ENCODE results near the gene MOV10L1.
"Not testable (repeated sequence)": the region's sequence is repeated elsewhere in the genome, so short reads cannot be mapped to it uniquely, and the experiment has no call there.

Gene MOV10L1

DNA sequence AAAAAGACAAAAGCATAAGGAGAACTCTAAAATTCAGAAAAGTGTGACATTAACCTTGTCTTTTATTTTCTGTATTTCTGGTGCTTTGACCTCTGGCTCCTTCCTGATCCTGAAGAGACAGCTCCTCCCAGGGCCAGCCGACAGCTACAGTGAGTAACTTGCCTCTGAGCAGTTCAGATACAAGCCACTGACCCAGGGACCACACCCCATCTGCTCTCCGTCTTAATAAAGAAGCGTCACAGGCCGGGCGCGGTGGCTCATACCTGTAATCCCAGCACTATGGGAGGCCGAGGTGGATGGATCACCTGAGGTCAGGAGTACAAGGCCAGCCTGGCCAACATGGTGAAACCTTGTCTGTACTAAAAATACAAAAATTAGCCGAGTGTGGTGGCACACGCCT lies 11.0 kb upstream of the MOV10L1 start:
- no peak for DNase-seq

DNA sequence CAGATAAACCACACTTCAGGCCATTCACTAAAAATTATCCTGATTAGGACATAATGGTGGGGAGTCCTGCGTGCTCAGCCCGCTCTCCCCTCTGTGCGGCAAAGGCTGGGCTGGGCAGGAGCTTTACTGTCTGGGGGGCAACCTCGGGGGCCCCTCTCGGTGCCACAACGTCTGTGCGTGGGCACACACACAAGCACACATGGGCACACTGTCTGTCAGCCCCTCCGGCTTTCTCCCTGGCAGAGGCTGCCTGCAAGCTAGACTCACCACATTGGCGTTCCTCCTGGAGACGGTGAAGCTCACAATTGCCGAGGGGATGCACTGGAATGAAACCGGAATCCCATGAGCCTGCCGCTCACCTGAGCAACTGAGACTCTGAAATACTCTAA lies 9.7 kb upstream of the MOV10L1 start:
- no peak for DNase-seq

DNA sequence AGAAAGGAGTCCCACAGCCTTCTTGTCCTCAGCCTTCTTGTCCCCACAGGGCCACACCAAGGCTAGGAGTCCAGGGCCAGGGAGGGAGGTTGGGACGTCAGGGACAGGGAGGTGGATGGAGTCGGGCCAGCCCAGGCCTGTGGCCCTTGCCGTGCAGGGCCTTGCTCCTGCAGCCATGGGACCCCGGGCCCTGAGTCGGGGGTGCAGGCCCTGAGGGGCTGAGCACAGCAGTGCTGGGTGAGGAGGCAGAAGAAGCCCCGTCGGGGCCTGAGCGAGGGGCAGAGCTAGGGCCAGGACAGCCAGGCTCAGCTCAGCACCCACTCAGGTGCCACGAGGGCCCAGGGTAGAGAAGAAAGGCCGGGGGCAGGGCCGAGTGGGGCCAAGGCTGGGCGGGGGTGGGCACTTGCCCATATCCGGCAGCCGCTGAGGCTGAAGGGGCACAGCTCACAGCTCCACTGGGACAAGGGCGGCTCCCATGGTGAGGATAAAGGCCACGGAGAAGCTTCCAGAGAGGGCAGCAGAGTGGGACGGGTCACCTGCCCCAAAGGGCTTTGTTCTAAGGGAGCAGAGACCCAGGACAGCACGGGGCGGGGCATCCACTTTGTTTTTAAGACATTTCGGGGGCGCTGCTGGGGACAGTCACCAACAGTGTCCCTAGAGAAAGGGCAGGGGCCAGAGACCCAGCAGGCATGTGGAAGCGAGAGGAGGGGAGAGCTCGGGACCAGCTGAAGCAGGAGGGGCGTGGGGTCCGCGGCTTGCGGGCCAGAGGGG lies 8.2 kb upstream of the MOV10L1 start:
- DNase-seq, result no peak

DNA sequence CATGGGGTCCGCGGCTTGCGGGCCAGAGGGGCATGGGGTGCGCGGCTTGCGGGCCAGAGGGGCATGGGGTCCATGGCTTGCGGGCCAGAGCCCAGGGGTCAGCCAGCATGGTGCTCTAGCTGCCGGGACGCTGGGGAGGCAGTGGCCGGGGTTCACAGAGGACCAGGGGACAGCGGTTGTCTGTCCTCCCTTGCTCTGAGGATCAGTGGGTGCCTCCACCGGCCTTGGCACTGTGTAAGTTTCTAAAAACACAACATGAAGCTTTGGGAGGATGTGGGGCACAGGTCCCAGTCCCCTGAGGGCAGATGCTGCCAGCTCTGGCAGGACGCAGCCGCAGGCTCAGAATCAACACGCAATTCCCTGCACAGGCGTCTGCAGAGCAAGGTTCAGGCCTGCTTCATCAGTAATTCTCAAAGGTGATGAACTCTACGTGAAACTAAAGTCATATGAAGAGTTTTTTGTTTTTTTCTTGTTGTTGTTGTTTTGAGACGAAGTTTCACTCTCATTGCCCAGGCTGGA lies 7.5 kb upstream of the MOV10L1 start:
- no peak for DNase-seq

DNA sequence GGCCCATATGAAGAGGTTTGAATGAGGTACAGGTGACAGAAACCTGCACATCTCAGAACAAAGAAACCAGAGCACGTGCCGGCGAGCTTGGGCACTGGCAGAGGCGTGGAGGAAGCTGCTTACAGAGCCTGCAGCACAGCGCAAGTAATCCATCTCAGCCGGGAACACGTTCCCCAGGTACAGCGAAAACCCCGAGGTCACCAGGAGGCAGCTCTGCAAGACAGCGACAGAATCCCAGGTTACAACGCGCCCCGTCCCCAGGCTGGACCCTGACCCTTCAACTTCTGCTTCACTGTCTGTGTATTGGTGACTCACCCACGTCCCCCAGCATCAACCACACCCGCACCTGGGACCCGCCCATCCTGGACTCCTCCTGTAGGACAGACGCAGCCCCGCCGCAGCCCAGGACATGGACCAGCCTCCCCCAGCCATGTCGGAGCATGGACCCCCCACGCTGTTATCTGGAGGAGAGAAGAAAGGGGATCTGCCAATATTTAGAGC lies 6.8 kb upstream of the MOV10L1 start:
- no peak for DNase-seq

DNA sequence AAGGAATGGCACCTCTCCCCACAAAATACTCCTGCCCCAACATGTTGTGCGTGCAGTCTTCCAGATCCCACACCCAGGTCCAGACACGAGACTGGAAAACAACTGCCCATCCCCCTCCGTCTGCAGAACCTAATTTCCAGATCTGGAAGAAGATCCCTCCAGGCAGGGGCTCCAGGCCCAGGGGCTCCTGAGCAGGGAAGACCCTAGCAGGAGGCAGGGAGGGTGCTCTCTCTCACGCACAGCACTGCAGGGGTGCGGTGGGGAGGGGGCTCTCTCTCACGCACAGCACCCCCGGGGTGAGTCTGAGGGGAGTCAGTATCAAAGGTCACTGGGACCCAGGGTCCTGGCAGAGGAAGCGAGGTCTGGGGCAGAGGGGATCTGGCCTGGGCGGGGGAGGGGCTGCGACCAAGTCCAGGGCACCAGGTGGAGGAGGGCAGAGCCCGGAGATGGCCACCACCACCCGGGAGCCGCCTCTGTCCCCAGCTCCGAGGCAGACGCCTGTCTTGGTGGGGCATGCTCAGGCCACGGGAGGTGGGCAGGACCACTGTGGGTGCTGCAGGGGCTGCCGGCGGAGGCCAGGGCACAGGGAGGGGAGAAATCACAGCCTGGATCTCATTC lies 6.2 kb upstream of the MOV10L1 start:
- no peak for DNase-seq

DNA sequence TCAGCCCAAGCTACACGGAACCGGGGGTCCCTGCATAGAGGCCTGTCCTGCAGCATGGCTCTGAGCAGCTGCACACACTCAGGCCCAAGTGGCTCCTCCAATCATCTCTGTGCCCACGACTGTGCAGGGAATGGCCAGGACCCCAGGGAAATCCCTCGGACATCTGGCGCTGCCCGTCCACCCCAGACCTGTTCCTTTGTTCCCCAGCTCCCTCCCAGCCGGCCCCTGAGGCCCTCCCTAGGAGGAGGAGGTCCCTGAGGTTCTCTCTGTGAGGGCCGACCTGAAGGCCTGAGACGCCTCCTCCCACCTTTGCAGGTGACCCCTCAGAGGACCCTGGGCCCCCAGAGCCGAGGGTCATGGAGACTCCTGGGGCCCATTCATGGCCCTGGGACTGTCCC lies 5.7 kb upstream of the MOV10L1 start:
- no peak for DNase-seq

DNA sequence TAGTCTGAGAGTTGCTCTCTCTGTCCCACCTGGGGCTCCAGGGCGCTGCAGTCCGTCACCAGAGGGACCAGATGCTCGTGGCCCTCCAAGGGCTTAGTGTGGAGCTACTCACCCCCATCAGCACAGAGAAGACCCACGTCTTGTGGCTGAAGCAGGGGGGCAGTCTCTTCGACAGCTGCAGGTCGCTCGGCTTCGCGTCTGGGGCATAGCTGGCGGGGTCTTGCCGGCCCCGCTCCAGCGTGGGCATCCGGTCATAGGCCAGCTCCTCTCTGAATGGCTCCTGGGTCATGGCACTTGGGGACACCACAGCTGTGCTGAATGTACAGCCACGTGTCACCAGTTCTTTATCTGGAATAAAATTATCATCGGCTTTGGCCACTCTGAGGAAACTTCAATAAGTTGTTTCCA lies 5.2 kb upstream of the MOV10L1 start:
- DNase-seq, result no peak

DNA sequence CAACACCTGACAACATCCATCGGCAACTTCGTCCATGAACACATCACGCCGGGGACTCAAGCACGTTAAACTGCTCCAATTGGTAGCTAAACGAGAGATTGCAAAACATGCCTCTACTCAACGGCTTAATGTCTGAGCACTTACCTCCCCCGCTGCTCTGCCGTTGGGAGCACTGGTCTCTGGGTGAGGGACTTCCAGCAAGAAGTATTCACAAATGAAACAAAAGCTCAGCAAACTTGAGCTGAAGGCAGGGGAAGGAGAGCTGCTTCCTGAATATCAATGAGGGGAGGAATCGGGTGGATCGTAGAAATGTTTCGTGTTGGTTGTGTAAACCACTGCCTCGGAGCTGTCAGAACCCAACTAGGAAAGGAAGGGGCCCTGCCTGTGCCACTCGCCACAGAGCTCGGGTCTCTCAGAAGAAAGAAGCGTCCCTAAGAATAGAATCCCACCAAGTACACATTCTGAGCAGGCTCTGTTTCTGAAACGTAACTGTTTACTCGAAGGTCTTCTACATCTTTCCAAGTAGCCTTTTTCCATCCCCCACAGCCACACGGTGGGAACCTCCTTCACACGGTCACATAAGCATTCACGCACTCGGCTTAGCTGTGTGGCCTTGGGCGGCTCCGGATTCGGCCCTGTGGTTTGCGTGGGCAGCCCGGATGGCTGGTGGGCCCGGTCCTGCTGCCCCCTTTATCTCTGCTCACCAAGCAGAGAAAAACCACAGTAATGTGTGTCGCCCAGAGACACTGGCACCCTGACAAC lies 4.4 kb upstream of the MOV10L1 start, which contains the start of gene MLC1:
TSS of gene MLC1 (minus strand) at position 216 of the 762 bp plus-strand sequence. CDS start 524 bp downstream, outside the sequence.
- no peak for DNase-seq

DNA sequence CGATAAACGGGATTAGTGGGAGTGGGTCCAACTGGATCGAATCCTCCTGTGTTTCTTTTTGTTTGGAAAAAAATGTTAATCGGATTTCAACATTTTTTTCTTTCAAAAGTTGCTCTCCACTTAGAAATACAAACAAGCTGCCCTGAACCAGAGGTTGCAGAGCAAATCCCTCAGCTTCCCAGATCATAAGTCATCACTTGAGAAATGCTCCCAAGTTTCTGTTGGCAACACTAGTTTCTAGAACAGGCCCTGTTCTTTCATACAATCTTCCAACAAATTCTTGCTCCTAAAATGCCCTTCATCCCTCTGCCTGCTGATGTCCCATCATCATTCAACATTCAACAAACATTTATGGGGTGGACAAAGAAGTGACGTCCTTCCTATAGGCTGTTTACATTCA lies 3.3 kb upstream of the MOV10L1 start:
- no peak for DNase-seq

DNA sequence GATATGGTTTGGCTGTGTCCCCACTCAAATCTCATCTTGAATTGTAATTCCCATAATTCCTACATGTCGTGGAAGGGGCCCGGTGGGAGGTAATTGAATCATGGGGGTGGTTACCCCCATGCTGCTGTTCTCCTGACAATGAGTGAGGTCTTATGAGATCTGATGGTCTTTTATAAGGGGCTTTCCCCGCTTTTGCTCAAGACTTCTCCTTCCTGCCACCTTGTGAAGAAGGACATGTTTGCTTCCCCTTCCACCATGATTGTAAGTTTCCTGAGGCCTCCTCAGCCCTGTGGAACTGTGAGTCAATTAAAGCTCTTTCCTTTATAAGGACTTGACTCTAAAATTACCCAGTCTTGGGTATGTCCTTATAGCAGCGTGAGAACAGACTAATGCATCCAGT lies 2.8 kb upstream of the MOV10L1 start:
- not testable (repeated sequence) for DNase-seq

DNA sequence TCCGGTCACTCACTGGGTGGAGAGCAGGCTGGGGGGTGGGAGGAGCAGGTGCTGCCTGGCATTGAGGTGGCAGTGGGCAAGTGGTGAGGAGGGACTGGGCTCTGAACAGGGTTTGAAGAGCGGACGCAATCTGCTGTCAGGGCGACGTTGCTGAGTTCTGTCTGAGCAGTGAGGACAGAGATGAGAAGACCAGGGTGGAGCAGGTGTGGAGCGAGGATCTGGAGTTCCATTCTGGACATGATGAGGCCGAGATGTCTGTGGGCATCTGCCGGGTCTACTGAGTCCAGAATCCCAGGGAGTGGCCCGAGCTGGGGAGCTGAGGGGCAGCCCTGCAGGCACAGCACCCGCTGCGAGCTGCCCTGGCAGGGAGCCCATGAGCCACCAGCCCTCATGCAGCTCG lies 2.2 kb upstream of the MOV10L1 start:
- DNase-seq, result no peak

DNA sequence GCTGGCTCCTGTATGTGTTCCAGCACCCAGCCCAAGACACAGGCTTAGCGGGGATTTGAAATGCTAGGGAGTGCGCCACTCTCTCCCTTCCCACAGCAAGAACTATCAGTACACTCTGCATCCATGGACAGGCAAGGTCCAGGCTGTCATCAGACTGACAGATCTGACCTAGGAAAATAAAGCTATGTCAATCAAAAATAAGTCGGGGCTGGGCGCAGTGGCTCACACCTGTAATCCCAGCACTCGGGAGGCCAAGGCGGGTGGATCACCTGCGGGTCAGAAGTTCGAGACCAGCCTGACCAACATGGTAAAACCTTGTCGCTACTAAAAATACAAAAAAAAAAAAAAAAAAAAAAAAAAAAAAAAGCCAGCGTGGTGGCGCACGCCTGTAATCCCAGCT lies 1.7 kb upstream of the MOV10L1 start:
- no peak for DNase-seq

DNA sequence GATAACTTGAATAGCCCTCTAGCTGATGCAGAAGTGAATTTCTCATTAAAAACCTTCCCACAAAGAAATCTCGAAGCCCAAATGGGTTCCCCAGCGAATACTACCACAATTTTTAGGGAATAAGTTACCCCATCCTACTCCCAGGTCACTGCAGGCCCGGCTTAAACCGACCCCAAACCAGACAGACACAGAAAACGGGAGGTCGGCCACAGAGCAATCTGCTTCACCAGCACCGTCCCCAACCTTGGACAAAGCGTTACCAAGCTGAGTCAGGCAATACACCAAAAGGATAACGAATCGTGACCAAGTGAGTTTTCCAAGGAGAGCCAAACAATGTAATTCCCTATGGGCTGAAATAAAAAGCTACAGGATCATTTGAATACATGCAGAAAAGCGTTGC lies 575 bp upstream of the MOV10L1 start:
- no peak for DNase-seq

DNA sequence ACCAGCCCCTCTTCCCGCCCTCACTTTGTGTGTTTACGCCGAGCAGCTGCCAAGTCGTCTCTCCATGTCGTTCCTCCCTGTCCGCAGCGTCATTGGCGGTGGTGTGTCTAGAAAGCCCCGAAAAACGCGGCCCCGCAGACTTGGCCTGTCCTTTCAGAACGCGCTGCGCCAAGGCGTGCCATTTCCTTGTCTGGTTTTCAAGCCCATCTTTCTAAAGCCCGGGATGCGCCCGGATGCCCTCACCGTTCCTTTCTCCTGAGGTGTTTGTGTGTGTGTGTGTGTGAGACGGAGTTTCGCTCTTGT lies 557 bp downstream of the MOV10L1 start:
- no peak for DNase-seq

DNA sequence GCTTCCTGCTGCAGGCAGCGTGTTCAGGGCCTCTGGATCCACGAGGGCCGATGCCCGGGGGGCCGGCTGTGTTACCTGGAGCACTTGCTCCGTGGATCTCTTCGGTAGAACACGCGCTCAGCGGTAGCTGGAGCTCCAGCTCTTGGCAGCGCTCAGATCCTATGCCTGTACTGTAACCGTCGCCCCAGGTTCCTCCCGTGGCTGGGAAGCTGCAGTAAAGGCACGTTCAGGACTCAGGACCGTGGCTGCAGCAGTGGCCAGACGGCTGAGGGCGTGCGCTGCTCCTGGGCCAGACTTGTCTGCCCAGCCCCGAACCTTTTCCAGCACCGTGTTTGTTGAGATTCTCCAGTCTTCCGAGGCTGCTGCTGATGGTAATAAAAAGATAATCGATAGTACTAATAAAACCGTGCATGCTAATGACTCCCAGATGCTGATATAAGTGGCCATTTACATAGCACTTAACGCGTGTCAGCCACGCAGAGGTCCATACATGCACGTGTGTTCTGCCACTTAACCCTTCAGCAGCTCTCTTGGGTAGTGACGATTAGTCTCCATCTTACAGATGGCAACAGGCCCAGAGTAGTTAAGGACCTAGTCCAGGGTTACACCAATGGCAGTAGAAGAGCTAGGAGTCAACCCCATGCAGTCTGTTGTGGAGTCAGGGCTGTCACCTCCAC lies 1.4 kb downstream of the MOV10L1 start:
- DNase-seq, result no peak

DNA sequence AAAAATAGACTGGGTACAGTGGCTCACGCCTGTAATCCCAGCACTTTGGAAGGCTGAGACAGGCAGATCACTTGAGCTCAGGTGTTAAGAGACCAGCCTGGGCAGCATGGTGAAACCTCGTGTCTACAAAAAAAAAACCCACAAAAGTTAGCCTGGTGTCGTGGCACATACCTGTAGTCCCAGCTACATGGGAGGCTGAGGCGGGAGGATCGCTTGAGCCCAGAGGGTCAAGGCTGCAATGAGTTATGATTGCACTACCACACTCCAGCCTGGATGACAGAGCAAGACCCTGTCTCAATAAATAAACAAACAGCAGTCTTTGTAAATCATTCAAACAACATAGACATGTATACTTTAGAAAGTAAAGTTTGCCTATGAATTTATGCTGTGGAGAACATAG lies 2.5 kb downstream of the MOV10L1 start:
- DNase-seq, result no peak

DNA sequence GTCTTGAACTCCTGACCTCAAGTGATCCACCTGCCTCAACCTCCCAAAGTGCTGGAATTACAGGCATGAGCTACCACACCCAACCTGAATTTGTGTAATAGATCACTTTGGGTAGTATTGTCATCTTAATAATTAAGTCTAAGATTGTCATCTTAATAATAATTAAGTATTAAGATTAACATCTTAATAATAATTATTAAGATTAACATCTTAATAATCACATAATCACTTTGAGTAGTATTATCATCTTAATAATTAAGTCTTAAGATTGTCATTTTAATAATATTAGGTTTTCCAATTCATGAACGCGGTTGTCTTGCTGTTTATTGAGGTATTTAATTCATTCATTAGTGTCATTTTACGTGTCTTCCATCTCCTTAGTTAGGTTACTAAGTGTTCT lies 8.2 kb downstream of the MOV10L1 start:
- DNase-seq, result no peak

DNA sequence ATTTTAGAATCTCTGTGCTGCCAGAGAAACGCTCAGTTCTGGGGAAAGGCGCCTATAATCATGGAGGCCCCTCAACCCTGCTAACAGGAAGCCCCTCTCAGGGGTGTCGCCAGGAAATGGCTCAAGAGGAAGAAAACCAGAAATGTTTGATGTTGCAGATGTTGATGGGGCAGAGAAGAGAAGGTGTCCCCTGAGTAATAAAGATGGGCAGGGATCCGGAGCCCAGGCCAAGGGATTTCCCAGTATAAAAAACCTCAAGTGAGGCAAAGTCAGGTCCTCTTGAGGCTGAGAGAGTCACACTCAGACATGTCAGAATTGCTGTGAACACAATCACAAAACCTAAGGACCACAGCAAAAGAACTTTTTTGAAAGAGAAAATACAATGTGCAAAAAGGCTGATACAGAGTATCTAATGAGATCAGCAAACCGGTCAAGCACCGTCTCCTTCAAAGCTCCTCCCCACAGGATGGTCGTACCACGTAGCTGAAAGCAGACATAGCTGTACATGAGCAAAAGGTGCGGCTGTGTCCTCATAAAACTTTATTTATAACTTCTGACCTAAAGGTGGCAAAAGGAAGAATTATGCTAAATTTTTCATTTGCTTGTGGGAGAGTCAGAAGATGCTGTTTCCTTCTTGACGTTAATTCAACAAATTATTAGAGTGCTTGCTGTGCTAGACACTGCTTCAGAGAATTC lies 12.2 kb downstream of the MOV10L1 start:
- DNase-seq, result no peak

DNA sequence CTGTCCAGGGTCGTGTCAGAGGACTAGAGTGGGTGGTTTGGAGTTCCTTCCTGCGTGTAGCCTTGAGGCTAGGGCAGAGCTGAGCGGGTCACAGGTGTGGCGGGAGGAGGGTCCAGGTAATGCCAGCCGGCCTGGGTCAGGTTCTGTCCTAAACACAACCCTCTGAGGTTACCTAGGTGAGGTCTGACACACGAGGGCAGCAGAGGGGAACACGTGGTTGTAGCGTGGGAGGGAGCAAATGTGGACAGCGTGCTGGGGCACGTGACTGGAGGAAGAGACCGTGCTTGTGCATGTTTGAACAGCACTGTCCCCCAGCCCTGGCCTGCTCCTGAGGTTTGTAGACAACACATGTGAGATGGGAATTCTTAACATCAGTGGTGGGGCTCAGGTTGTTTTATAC lies 13.1 kb downstream of the MOV10L1 start:
- no peak for DNase-seq

DNA sequence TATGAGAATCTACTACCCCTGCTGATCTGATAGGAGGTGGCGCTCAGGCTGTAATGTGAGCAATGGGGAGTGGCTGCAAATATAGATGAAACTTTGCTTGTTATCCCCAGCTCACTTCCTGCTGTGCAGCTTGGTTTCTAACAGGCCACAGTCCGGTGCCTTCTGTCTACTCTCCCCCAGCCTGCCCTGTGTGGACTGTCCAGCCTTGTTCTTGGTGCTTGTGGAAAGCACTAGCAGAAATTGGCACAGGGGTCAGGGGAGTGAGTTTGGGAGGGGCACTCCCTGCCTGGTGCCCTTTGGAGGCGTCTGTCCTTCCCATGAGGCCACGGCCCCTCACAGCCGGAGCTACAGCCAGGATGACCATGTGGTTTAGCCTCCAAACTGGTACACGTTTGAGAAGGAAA lies 14.3 kb downstream of the MOV10L1 start:
- DNase-seq, result no peak
